Endothelial cell (in vitro differentiated cells): Measurements from ENCODE around the gene TMEM135. TPM values are rescaled to one million over a fixed set of nuclear protein-coding genes. Genes with fewer than 3 reads are reported as not detected.
"Not testable (repeated sequence)": the region's sequence is repeated elsewhere in the genome, so short reads cannot be mapped to it uniquely, and the experiment has no call there.

ENCODE experiments used
- DNase-seq: peaks from one replicate; pipeline ENCODE4 v3.0.0; 2021; ENCODE audit warnings: low spot score
- H3K27ac Mint-ChIP-seq: one replicate; pipeline ENCODE4 v1.8.0; 2021; ENCODE audit warnings: mixed read lengths, inconsistent platforms; ENCODE audit not compliant: unreplicated experiment
- H3K27me3 Mint-ChIP-seq: one replicate; pipeline ENCODE4 v1.8.0; 2021; ENCODE audit warnings: mild to moderate bottlenecking, moderate library complexity, mixed read lengths, inconsistent platforms; ENCODE audit not compliant: unreplicated experiment
- H3K36me3 Mint-ChIP-seq: one replicate; pipeline ENCODE4 v1.8.0; 2021; ENCODE audit warnings: mild to moderate bottlenecking, low read depth, mixed read lengths, inconsistent platforms; ENCODE audit not compliant: unreplicated experiment
- H3K4me1 Mint-ChIP-seq: one replicate; pipeline ENCODE4 v1.8.0; 2021; ENCODE audit warnings: mild to moderate bottlenecking, mixed read lengths, inconsistent platforms; ENCODE audit not compliant: unreplicated experiment
- H3K4me3 Mint-ChIP-seq: one replicate; pipeline ENCODE4 v1.8.0; 2021; ENCODE audit warnings: mild to moderate bottlenecking, mixed read lengths, inconsistent platforms; ENCODE audit not compliant: unreplicated experiment
- H3K9me3 Mint-ChIP-seq: one replicate; pipeline ENCODE4 v1.8.0; 2021; ENCODE audit warnings: mixed read lengths, inconsistent platforms; ENCODE audit not compliant: unreplicated experiment
- CTCF ChIP-seq: fragments of 200-600 bp; sonication (generic); IDR thresholded peaks from one replicate; pipeline ENCODE4 v1.5.0; 2021; ENCODE audit warnings: antibody characterized with exemption; ENCODE audit not compliant: unreplicated experiment
- total RNA-seq: library from RNA; stranded (reverse); fragmentation: NEBNext Ultra II Directional; extraction: Animal tissue kit (Norgen Biotek cat#: 25700); gene quantifications from one replicate; pipeline ENCODE4 v1.2.1, GENCODE V29; 2021; ENCODE audit not compliant: unreplicated experiment

The TMEM135 gene
- total RNA-seq, 1 donor from 2014 or later: 49.7 TPM

- Mint-ChIP-seq H3K27me3 (no peaks in the 10 kb centered on the region), H3K4me1 (no peaks in the 10 kb centered on the region), H3K36me3 (peaks cover 11% of the 10 kb centered on the region), H3K9me3 (no peaks in the 10 kb centered on the region), H3K27ac (no peak overlapping the region), H3K4me3 (no peak overlapping the region)
- TF ChIP-seq CTCF: no peak
- DNase-seq: no peak
These were observed 54.4 kb downstream of the TMEM135 start for GRCh38 chr11:87092159-87092558.

GRCh38 chr11:87092567-87092966 lies 54.8 kb downstream of the TMEM135 start:
- H3K27ac Mint-ChIP-seq: no peak overlapping the region
- H3K36me3 Mint-ChIP-seq: peaks cover 8% of the 10 kb centered on the region
- no peaks in the 10 kb centered on the region for H3K27me3 Mint-ChIP-seq
- no peak for DNase-seq
- H3K4me1 Mint-ChIP-seq: peaks cover 2% of the 10 kb centered on the region
- no peak overlapping the region for H3K4me3 Mint-ChIP-seq
- H3K9me3 Mint-ChIP-seq: no peaks in the 10 kb centered on the region
- TF ChIP-seq CTCF: no peak

GRCh38 chr11:87097582-87097981 lies 59.8 kb downstream of the TMEM135 start:
- Mint-ChIP-seq H3K4me1 (peaks cover 6% of the 10 kb centered on the region), H3K36me3 (no peaks in the 10 kb centered on the region), H3K27ac (peak overlapping the region; percentile 13), H3K9me3 (no peaks in the 10 kb centered on the region), H3K4me3 (no peak overlapping the region), H3K27me3 (no peaks in the 10 kb centered on the region)
- peak; percentile 71 for TF ChIP-seq CTCF
- DNase-seq: peak; percentile 55

- Mint-ChIP-seq H3K4me1 (peaks cover 6% of the 10 kb centered on the region), H3K27me3 (no peaks in the 10 kb centered on the region), H3K4me3 (no peak overlapping the region), H3K9me3 (no peaks in the 10 kb centered on the region), H3K27ac (no peak overlapping the region), H3K36me3 (peaks cover 6% of the 10 kb centered on the region)
- no peak for TF ChIP-seq CTCF
- no peak for DNase-seq
These were observed 64.3 kb downstream of the TMEM135 start for GRCh38 chr11:87101956-87102580.

- not testable (repeated sequence) for H3K27ac Mint-ChIP-seq, H3K9me3 Mint-ChIP-seq, DNase-seq, H3K4me1 Mint-ChIP-seq, H3K27me3 Mint-ChIP-seq, H3K4me3 Mint-ChIP-seq
- H3K36me3 Mint-ChIP-seq: peaks cover 10% of the 10 kb centered on the region
These were observed 68.1 kb downstream of the TMEM135 start for GRCh38 chr11:87105826-87106225.

- peaks cover 10% of the 10 kb centered on the region for H3K36me3 Mint-ChIP-seq
- H3K27ac Mint-ChIP-seq, H3K4me1 Mint-ChIP-seq, H3K4me3 Mint-ChIP-seq, H3K9me3 Mint-ChIP-seq, H3K27me3 Mint-ChIP-seq, DNase-seq: not testable (repeated sequence)
These were observed 69.6 kb downstream of the TMEM135 start for GRCh38 chr11:87107379-87107778.
